Tibial artery (tissue), 4 donors: ENCODE results near the gene SIGLEC15.

Experiments used
- DNase-seq, 2 donors: peaks; one replicate each; pipeline ENCODE4 v3.0.0-alpha.2; 2019
- H3K27ac ChIP-seq, 2 donors: fragments of 200-600 bp; sonication (generic) in 1 of 2; 1 replicate in 1 of 2; 2 replicates in 1 of 2; pipeline ENCODE4 v1.5.1; 2018 to 2019; ENCODE audit warnings: mild to moderate bottlenecking in 1 of 2
- H3K27me3 ChIP-seq, 2 donors: fragments of 200-600 bp; sonication (generic) in 1 of 2; one replicate each; pipeline versions ENCODE4 v1.5.1 to v1.6.0; 2016 to 2019
- H3K36me3 ChIP-seq, 3 donors: fragments of 200-600 bp; sonication (generic) in 2 of 3; one replicate each; pipeline ENCODE4 v1.5.1; 2016 to 2019; ENCODE audit warnings: mild to moderate bottlenecking in 2 of 3
- H3K4me1 ChIP-seq, 4 donors: fragments of 200-600 bp; sonication (generic) in 2 of 4; 1 replicate in 3 of 4; 2 replicates in 1 of 4; pipeline ENCODE4 v1.5.1; 2016 to 2019
- H3K4me3 ChIP-seq, 2 donors: fragments of 200-600 bp; sonication (generic) in 1 of 2; 1 replicate in 1 of 2; 2 replicates in 1 of 2; pipeline ENCODE4 v1.5.1; 2018 to 2019; ENCODE audit warnings: mild to moderate bottlenecking in 2 of 2
- H3K9me3 ChIP-seq, 3 donors: fragments of 200-600 bp; sonication (generic) in 1 of 3; one replicate each; pipeline ENCODE4 v1.5.1; 2016 to 2019
- CTCF ChIP-seq, 2 experiments: fragments of 200-600 bp in 1 of 2; fragments of 450-650 bp in 1 of 2; IDR thresholded peaks; one replicate each; pipeline ENCODE4 v1.5.1; 2017 to 2019; ENCODE audit warnings: antibody characterized with exemption in 2 of 2, mild to moderate bottlenecking in 1 of 2, moderate library complexity in 1 of 2
- intact Hi-C: fragments of 100-400 bp; cut with DNase I; formaldehyde crosslinking; loops from one replicate; pipeline ENCODE4 v1.15.0; 2023; ENCODE audit warnings: low total_unique reads

Gene SIGLEC15

GRCh38 chr18:45851161-45851925 is 25.9 kb downstream of the SIGLEC15 start:
- intact Hi-C loops, result no loop called here
- no peak for DNase-seq
- Histone ChIP-seq H3K4me1 (no peaks in the 10 kb centered on the region), H3K9me3 (no peaks in the 10 kb centered on the region), H3K27ac (no peak overlapping the region), H3K4me3 (no peak overlapping the region), H3K36me3 (peaks cover 26 to 81% (median 50%) of the 10 kb centered on the region in 3 donors), H3K27me3 (no peaks in the 10 kb centered on the region)
- TF ChIP-seq CTCF (IDR thresholded peaks at IDR 0.05), result no peak

- Histone ChIP-seq H3K27ac (no peak overlapping the region), H3K4me1 (no peaks in the 10 kb centered on the region), H3K36me3 (peaks cover 37 to 94% (median 62%) of the 10 kb centered on the region in 3 donors), H3K9me3 (no peaks in the 10 kb centered on the region), H3K27me3 (no peaks in the 10 kb centered on the region), H3K4me3 (no peak overlapping the region)
- no peak for TF ChIP-seq CTCF (IDR thresholded peaks at IDR 0.05)
- no peak for DNase-seq
- intact Hi-C loops, result no loop called here
Observed at GRCh38 chr18:45852631-45853030, 27.2 kb downstream of the SIGLEC15 start.

DNA sequence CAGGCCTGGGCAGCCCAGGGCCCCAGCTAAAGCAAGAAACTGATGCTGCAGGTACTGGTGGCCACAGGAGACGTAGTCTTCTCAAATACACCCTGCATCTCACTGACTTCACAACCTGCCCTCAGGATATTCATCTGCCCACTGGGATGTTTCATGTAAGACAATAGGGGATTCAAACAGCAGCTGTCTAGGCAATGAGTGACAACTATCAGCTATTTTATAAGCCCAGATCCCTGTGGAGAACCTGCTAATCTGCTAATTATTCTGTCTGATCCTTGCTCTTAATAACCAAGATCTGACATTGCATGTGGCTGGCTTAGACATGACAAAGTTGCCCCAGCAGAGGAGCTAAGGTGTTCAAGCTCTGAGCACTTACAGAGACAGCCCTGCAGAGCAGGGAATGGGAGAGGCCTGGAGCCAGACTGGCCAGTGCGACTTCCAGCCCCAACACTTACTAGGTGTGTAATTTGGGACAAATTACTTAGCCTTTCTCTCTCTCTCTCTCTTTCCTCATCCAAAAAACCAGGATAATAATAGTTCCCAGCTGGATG is 28.6 kb downstream of the SIGLEC15 start:
- Histone ChIP-seq H3K4me1 (no peaks in the 10 kb centered on the region), H3K4me3 (no peak overlapping the region), H3K27ac (no peak overlapping the region), H3K9me3 (no peaks in the 10 kb centered on the region), H3K36me3 (peaks cover 52 to 95% (median 77%) of the 10 kb centered on the region in 3 donors), H3K27me3 (no peaks in the 10 kb centered on the region)
- no peak for DNase-seq
- TF ChIP-seq CTCF (IDR thresholded peaks at IDR 0.05), result no peak
- intact Hi-C loops, result no loop called here

GRCh38 chr18:45856531-45856930 is 31.1 kb downstream of the SIGLEC15 start:
- TF ChIP-seq CTCF (IDR thresholded peaks at IDR 0.05), result no peak
- DNase-seq, result no peak
- Histone ChIP-seq H3K4me1 (no peaks in the 10 kb centered on the region), H3K36me3 (peaks cover 71 to 97% (median 90%) of the 10 kb centered on the region in 3 donors), H3K4me3 (no peak overlapping the region), H3K27me3 (no peaks in the 10 kb centered on the region), H3K27ac (no peak overlapping the region), H3K9me3 (no peaks in the 10 kb centered on the region)
- intact Hi-C loops, result no loop called here

- no peaks in the 10 kb centered on the region for H3K27me3 ChIP-seq
- no peak overlapping the region for H3K27ac ChIP-seq
- no peak overlapping the region for H3K4me3 ChIP-seq
- no peak for TF ChIP-seq CTCF (IDR thresholded peaks at IDR 0.05)
- H3K36me3 ChIP-seq, result peaks cover 65 to 93% (median 86%) of the 10 kb centered on the region in 3 donors
- intact Hi-C loops, result no loop called here
- DNase-seq, result no peak
- no peaks in the 10 kb centered on the region for H3K9me3 ChIP-seq
- no peaks in the 10 kb centered on the region for H3K4me1 ChIP-seq
Observed at GRCh38 chr18:45859334-45859733, 33.9 kb downstream of the SIGLEC15 start.
